ENCODE measurements around the gene EMP2. TPM values are rescaled to one million over a fixed set of nuclear protein-coding genes. Genes with fewer than 3 reads are reported as not detected.

Gene EMP2
- total RNA-seq, 3 donors from 2014 or later = 0.16 to 0.35 (median 0.16) TPM

DNA sequence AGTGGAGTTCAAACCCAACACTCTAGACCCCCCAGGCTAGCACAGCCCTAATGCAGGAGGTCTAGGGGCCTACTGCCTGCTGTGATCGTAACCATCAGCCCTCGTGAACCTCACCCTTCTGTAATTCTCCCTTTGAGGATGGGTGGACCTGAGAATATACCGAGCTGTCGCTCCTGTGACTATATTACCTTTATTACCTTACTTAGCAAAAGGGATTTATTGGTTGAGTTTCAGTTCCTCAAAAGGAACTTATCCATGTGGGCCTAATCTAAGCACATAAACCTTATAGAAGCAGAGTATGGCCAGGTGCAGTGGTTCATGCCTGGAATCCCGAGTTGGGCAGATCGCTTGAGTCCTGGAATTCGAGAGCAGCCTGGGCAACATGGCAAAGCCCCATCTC, 19.2 kb upstream of the EMP2 start:
- ATAC-seq = no peak
- no peak for DNase-seq
- Mint-ChIP-seq H3K4me1 (ENCODE audit: low read depth) (peaks cover 2% of the 10 kb centered on the region), H3K36me3 (ENCODE audit: insufficient read depth) (no peaks in the 10 kb centered on the region), H3K9me3 (no peaks in the 10 kb centered on the region), H3K4me3 (no peak overlapping the region), H3K27me3 (ENCODE audit: low read depth) (peaks cover 12% of the 10 kb centered on the region)

DNA sequence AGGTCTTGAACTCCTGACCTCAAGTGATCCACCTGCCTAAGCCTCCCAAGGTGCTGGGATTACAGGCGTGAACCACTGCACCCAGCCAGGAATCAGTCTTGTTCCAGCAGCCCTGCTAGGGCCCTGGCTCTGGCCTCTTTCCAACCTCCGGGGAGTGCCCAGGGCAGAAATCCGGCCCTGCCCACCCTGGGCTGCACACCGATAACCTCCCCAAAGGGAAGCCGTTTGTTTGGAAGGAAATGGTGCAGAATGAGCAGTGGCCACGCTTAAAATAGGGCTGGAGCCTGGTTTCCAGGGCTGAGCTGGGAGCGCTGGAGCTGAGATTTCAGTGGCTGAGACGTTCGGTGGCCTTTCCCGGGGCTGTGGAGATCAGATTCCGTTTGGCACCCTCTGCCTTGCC, 17.8 kb upstream of the EMP2 start:
- DNase-seq (no peak), ATAC-seq (no peak)
- Mint-ChIP-seq H3K4me1 (ENCODE audit: low read depth) (peaks cover 2% of the 10 kb centered on the region), H3K4me3 (no peak overlapping the region), H3K36me3 (ENCODE audit: insufficient read depth) (no peaks in the 10 kb centered on the region), H3K9me3 (no peaks in the 10 kb centered on the region), H3K27me3 (ENCODE audit: low read depth) (peaks cover 14% of the 10 kb centered on the region)

DNA sequence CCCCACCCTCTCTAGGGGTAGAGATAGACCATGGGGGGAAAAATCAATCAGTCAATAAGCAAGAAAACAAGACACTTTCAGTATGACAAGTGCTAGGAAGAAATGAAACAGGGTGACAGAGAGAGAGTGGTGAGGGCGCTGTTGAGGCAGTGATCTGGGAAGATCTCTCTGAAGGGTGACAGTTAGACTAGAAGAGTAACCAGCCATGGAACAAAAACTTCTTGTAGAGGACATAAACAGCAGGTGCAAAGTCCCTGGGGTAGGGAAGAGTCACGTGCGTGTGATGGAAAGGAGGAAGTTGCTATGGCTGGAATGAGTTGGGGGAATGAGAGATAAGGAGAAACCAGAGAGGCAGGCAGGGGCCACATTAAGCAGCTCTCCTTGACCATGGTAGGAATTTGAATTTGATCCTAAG, 16.8 kb upstream of the EMP2 start:
- Mint-ChIP-seq H3K36me3 (ENCODE audit: insufficient read depth) (no peaks in the 10 kb centered on the region), H3K4me3 (no peak overlapping the region), H3K4me1 (ENCODE audit: low read depth) (peaks cover 2% of the 10 kb centered on the region), H3K27me3 (ENCODE audit: low read depth) (peaks cover 13% of the 10 kb centered on the region), H3K9me3 (no peaks in the 10 kb centered on the region)
- no peak for DNase-seq
- ATAC-seq = no peak

DNA sequence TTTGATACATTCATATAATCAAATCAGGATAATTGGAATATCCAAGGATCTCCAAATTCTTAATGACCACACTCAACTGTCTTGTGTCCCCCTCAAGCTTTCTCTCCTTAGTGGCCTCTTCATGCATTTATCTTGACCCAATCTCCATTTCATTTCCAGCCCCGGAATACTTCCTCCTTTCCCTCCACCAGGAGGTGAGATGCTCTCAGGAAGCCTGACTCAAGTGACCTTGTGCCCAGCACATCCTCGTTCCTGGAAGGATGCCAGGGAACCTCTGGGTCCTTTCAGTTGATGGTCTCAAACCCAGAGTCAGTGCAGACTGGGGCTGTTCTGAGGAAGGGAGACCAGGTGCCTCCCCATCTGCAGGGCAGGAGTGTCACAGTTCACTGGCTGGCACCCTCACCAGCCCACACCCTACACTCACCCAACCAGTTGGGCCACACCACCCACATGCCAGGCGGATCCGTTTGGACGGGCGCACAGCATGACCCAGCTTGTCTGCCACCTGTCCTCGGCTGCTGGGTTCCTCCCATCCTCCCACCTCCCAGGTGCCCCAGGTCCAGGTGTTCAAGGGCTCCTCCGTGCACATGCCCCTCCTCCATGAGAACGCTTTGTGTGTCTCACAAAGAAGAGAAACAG, 14.0 kb upstream of the EMP2 start:
- no peak for DNase-seq
- Mint-ChIP-seq H3K4me3 (no peak overlapping the region), H3K4me1 (ENCODE audit: low read depth) (peaks cover 2% of the 10 kb centered on the region), H3K9me3 (no peaks in the 10 kb centered on the region), H3K27me3 (ENCODE audit: low read depth) (peaks cover 11% of the 10 kb centered on the region), H3K36me3 (ENCODE audit: insufficient read depth) (no peaks in the 10 kb centered on the region)
- no peak for ATAC-seq

DNA sequence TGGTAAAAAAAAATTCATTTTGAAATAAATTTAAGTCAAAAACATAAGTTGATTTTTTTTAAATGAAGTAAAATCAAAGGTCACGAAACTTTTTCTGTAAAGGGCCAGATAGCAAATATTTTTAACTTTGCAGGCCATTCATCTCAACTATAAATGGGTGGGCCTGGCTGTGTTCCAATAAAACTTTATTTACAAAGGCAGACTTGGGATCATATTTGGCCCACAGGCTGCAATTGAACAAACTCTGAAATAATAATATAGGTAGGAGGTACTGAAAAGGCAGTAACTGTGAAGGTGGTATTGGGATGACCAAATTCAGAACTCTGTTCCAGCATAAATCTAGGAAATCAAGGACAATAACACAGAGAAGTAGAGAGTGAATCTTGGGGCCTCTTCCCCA, 12.2 kb upstream of the EMP2 start:
- ATAC-seq (no peak), DNase-seq (no peak)
- H3K4me1 Mint-ChIP-seq (ENCODE audit: low read depth) = peaks cover 2% of the 10 kb centered on the region
- H3K9me3 Mint-ChIP-seq = no peaks in the 10 kb centered on the region
- H3K36me3 Mint-ChIP-seq (ENCODE audit: insufficient read depth) = no peaks in the 10 kb centered on the region
- H3K4me3 Mint-ChIP-seq = no peak overlapping the region
- H3K27me3 Mint-ChIP-seq (ENCODE audit: low read depth) = peaks cover 16% of the 10 kb centered on the region

DNA sequence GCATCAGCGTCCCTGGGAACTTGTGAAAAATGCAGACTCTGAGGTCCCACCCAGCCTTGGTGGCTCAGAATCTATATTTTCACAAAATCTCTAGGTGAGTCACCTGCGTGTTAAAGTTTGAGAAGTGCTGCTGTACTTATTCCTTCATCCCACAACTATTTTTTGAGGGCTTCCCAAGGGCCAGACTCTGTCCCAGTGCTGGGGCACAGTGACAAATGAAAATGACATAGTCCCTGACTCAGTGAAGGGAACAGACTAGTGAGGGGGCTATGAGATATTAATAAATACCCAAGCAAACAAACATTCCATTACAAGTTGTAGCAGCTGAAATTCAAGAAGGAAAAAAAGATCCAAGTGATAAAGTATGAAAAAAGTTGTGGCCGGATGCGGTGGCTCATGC, 9.9 kb upstream of the EMP2 start:
- Mint-ChIP-seq H3K36me3 (ENCODE audit: insufficient read depth) (no peaks in the 10 kb centered on the region), H3K27me3 (ENCODE audit: low read depth) (peaks cover 17% of the 10 kb centered on the region), H3K4me1 (ENCODE audit: low read depth) (no peaks in the 10 kb centered on the region), H3K9me3 (no peaks in the 10 kb centered on the region), H3K4me3 (no peak overlapping the region)
- no peak for DNase-seq
- ATAC-seq = no peak

DNA sequence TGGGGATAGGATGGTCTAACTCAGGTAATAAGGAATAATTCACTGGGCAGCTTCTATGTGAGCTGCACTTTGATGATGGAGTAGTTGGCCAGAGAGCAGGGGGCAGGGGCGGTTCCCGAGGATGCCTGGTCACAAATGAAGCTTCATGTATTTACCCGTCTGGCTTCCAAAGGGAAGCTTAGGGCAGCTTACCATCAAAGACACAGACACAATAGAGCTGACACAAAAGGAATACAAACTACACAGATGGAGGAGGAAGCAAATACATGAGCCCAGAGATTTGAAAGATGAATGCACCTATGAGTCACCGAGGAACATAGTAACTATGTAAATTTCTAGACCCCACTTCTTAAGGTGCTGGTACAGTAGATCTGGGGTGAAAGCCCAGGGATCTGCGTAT, 8.7 kb upstream of the EMP2 start:
- DNase-seq = no peak
- H3K4me1 Mint-ChIP-seq (ENCODE audit: low read depth) = no peaks in the 10 kb centered on the region
- H3K36me3 Mint-ChIP-seq (ENCODE audit: insufficient read depth) = no peaks in the 10 kb centered on the region
- peaks cover 17% of the 10 kb centered on the region for H3K27me3 Mint-ChIP-seq (ENCODE audit: low read depth)
- H3K9me3 Mint-ChIP-seq = no peaks in the 10 kb centered on the region
- H3K4me3 Mint-ChIP-seq = no peak overlapping the region
- no peak for ATAC-seq

DNA sequence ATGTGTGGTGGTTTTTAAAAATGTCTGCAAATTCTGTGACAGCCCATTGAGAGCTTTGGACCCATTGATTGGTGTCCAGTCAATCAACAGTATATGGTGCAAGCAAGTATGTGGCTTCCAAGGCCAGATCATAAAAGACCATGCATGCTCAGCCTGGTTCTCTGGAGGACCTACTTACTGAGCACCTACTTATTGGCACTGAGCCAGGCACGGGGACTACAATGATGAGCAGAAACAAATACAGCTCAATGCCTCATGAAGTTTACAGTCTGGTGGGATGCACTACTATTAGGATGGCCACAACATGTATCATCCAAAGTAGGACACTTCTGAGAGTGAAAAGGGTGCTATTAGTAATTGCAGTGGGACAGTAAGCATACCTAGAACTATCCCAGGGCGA, 7.2 kb upstream of the EMP2 start:
- H3K36me3 Mint-ChIP-seq (ENCODE audit: insufficient read depth) = no peaks in the 10 kb centered on the region
- H3K4me3 Mint-ChIP-seq = no peak overlapping the region
- DNase-seq (no peak), ATAC-seq (no peak)
- H3K9me3 Mint-ChIP-seq = no peaks in the 10 kb centered on the region
- H3K27me3 Mint-ChIP-seq (ENCODE audit: low read depth) = peaks cover 24% of the 10 kb centered on the region
- no peaks in the 10 kb centered on the region for H3K4me1 Mint-ChIP-seq (ENCODE audit: low read depth)

DNA sequence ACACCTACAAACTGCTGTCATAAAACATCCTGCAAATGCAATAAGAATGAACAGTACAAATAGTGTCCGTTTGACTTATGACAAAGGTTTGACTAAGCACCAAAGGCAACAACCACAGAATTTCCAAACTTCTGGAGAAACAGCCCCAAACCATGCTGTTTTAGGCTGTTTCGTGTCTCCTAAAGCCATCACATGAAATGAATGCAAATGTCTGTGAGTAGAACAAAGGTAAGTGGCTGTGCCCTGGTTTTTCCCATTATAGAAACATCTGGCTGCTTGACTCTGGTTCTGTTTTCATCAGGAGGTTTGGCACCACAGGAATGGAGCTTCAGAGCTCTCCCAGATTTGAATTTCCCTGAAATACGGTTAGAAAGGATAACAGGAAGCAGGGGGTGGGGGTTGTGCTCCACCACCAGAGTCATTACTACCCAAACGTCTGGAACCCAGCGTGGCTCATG, 4.6 kb upstream of the EMP2 start:
- H3K36me3 Mint-ChIP-seq (ENCODE audit: insufficient read depth) = no peaks in the 10 kb centered on the region
- peaks cover 37% of the 10 kb centered on the region for H3K27me3 Mint-ChIP-seq (ENCODE audit: low read depth)
- DNase-seq = no peak
- H3K9me3 Mint-ChIP-seq = no peaks in the 10 kb centered on the region
- no peak for ATAC-seq
- no peaks in the 10 kb centered on the region for H3K4me1 Mint-ChIP-seq (ENCODE audit: low read depth)
- H3K4me3 Mint-ChIP-seq = no peak overlapping the region

DNA sequence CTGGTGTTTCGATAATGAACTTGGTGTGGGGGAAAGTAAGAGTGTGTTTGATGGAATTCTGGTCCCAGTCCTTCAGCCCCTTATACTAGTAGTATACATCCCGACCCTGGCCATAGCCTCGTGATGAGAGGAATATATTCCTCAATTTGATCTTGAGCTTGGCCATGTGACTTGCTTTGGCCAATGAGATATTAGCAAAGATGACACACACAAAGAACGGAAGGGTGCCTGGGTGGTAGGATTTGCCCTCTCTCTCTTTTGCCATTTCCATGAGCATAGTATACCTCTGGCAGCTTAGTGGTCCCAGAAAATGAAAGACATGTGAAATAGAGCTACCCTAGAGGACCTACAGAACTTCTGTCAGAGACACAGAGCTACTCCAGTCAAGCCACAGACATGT, 2.9 kb upstream of the EMP2 start:
- no peak for ATAC-seq
- no peaks in the 10 kb centered on the region for H3K9me3 Mint-ChIP-seq
- DNase-seq = no peak
- no peak overlapping the region for H3K4me3 Mint-ChIP-seq
- H3K27me3 Mint-ChIP-seq (ENCODE audit: low read depth) = peaks cover 52% of the 10 kb centered on the region
- H3K36me3 Mint-ChIP-seq (ENCODE audit: insufficient read depth) = no peaks in the 10 kb centered on the region
- no peaks in the 10 kb centered on the region for H3K4me1 Mint-ChIP-seq (ENCODE audit: low read depth)

DNA sequence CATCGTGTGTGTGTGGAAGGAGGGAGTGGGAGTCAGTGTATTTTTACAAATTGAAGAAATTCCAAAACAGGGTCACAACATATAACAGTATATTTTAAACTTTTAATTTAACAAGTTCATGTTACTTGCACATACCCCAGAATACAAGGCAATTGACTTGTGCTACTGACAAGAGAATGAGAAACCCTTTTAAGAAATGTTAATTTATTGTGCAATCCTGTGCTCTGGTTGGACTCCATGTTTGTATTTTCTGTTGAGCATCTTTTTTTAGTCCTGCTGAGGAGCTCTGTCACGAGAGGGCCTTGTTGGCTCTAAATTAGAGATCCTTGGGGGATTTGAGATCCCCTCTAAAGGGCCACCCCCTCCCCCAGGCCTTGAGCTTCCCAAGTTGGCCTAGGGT, 1.1 kb upstream of the EMP2 start:
- DNase-seq (no peak), ATAC-seq (no peak)
- Mint-ChIP-seq H3K4me1 (ENCODE audit: low read depth) (no peaks in the 10 kb centered on the region), H3K27me3 (ENCODE audit: low read depth) (peaks cover 54% of the 10 kb centered on the region), H3K9me3 (no peaks in the 10 kb centered on the region), H3K4me3 (no peak overlapping the region), H3K36me3 (ENCODE audit: insufficient read depth) (no peaks in the 10 kb centered on the region)

DNA sequence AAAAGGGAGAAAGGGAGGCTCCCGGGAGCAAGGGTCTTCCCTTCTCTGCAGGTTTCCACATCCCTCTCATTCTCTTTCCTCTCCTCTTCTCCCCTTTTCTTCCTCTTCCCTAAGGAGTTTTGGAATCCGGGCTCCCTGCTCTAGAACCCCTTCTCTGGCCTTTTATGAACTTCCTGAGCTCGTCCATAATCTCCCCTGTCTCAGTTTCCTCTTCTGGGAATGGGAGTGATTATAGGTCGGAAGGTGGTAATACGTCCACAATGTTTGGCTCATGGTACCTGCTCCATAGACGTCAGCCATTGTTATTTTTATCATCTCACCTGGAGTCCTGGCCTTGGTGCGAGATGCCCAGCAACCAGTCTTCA, 467 bp upstream of the EMP2 start:
- peaks cover 48% of the 10 kb centered on the region for H3K27me3 Mint-ChIP-seq (ENCODE audit: low read depth)
- no peak for ATAC-seq
- H3K4me1 Mint-ChIP-seq (ENCODE audit: low read depth) = no peaks in the 10 kb centered on the region
- DNase-seq = no peak
- no peaks in the 10 kb centered on the region for H3K36me3 Mint-ChIP-seq (ENCODE audit: insufficient read depth)
- H3K9me3 Mint-ChIP-seq = no peaks in the 10 kb centered on the region
- no peak overlapping the region for H3K4me3 Mint-ChIP-seq

DNA sequence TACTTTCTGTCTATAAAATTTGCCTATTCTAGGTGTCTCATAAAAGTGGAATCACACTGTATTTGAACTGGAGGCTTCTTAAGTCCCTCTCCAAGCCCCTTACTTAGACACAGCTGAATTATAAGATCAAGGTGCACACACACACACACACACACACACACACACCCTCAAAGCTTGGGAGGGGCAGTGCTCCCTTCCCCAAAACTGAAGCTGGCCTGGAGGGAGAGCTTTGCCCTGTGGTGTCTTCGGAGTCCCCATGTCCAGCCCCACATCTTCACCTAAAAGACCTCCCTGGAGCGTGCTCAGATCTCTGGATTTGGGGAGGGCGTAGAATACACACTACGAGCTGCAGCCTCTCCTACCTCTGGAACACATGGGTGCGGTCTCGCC, 828 bp downstream of the EMP2 start:
- DNase-seq = no peak
- H3K36me3 Mint-ChIP-seq (ENCODE audit: insufficient read depth) = no peaks in the 10 kb centered on the region
- H3K27me3 Mint-ChIP-seq (ENCODE audit: low read depth) = peaks cover 48% of the 10 kb centered on the region
- ATAC-seq = no peak
- H3K9me3 Mint-ChIP-seq = no peaks in the 10 kb centered on the region
- H3K4me3 Mint-ChIP-seq = no peak overlapping the region
- H3K4me1 Mint-ChIP-seq (ENCODE audit: low read depth) = no peaks in the 10 kb centered on the region

DNA sequence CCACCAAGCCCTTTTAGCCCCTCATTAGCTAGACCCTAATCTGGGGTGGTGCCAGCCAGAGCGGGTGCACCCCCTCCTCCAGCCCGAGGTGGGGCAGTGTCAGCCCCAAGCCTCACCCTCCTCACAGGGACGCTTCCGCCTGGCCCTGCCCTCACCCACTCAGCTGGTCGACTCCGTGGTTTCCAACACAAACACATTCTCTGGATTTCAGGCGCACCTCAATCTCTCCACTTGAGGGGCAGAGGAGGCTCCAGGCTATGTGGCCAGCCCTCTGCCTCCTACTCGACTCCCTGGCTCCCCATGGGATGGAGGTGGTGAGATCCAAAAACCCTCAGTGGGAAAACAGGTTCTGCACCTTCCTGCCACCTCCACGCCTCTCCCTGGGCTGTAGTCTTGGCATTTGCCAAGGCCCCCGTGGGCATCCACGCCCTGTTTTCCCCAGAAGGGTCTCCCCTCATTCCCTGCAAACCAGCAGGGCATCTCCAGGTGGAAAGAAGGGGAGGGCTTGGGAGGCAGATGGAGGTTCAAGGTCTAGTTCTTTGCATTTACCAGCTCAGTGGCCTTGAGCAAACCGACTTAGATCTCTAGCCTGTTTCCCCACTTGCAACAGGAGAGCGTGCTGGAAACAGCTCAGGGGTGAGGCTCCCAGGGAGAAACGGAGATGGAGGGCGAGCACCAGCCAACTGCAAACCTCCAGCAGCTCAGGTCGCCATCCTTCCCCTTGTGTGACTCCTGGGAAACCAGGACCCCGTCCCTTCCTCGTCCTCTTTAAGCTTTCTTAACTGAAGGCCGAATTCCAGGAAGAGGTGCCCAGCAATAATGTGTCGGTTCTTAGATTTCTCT, 1.7 kb downstream of the EMP2 start:
- Mint-ChIP-seq H3K36me3 (ENCODE audit: insufficient read depth) (no peaks in the 10 kb centered on the region), H3K9me3 (no peaks in the 10 kb centered on the region)

More for the DNA sequence above, 1.7 kb downstream of the EMP2 start:
- no peak for ATAC-seq
- no peak overlapping the region for H3K4me3 Mint-ChIP-seq
- DNase-seq = no peak
- H3K4me1 Mint-ChIP-seq (ENCODE audit: low read depth) = no peaks in the 10 kb centered on the region
- H3K27me3 Mint-ChIP-seq (ENCODE audit: low read depth) = peaks cover 47% of the 10 kb centered on the region
